Subcutaneous adipose tissue (tissue), 4 donors: Measurements from ENCODE around the gene TRMT11. TPM values are rescaled to one million over a fixed set of nuclear protein-coding genes. Genes with fewer than 3 reads are reported as not detected.

Source experiments
- CTCF ChIP-seq: fragments of 450-650 bp; IDR thresholded peaks from one replicate; pipeline ENCODE4 v1.5.1; 2016; ENCODE audit warnings: low read depth, mild to moderate bottlenecking, control low read depth, antibody characterized with exemption, moderate library complexity
- total RNA-seq, 4 donors: library from RNA; depleted of rRNA; stranded (reverse); fragments of >200 nt; gene quantifications; one replicate each; pipeline ENCODE4 v1.1.0, GENCODE V29; 2016

The TRMT11 gene
- total RNA-seq, 4 donors from 2014 or later = 16.1 to 27.6 (median 16.4) TPM

GRCh38 chr6:125957845-125958244 is 28.5 kb upstream of the TRMT11 start:
- TF ChIP-seq CTCF = no peak

- TF ChIP-seq CTCF = no peak
These were observed 27.3 kb upstream of the TRMT11 start for GRCh38 chr6:125959041-125959440.

- TF ChIP-seq CTCF = no peak
These were observed 25.2 kb upstream of the TRMT11 start for GRCh38 chr6:125961117-125961516.

- TF ChIP-seq CTCF = no peak
These were observed 23.3 kb upstream of the TRMT11 start for GRCh38 chr6:125962900-125963497.

- no peak for TF ChIP-seq CTCF
These were observed 22.5 kb upstream of the TRMT11 start for GRCh38 chr6:125963817-125964216.

GRCh38 chr6:125966569-125966968 is 19.8 kb upstream of the TRMT11 start:
- TF ChIP-seq CTCF = no peak

GRCh38 chr6:125968493-125968892 is 17.8 kb upstream of the TRMT11 start:
- TF ChIP-seq CTCF = no peak
